ENCODE data around the gene RPN1.
A peak's percentile ranks its signal among the peaks of the same experiment; 100 is the strongest.
"Not testable (repeated sequence)": the region's sequence is repeated elsewhere in the genome, so short reads cannot be mapped to it uniquely, and the experiment has no call there.

The RPN1 gene

DNA sequence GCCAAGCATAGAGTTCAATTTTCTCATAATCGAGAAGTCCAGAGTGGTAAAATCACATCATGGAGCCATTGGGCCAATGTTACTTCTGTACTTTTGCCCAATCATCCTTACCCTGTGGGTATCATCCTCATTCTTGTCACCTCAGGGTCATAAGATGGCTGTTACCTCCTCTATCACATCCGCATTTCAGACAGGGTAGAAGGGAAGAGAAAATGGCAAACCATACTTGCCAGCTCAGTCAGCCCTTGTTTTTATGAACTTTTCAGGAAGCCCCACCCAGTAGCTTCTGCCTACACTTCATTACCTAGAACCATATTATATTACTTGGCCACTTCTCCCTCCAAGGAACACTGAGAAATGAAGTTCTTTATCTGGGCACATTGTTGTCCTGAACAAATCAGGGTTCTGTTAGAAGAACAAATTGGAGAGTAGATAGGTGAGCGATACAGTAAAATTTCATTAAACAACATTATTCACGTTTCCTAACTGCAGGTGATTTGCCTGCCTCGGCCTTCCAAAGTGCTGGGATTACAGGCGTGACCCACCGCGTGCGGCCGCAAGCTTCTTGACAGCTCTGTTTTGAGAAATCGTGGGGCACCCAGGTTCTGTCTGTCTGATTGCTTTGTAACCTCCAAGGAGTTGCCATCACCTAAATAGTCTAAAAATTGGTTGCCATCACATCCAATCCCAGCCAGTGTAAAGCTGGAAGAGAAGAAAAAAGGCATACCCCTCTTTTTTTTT is 34.5 kb upstream of the RPN1 start:
- TF ChIP-seq, protein P1, sequence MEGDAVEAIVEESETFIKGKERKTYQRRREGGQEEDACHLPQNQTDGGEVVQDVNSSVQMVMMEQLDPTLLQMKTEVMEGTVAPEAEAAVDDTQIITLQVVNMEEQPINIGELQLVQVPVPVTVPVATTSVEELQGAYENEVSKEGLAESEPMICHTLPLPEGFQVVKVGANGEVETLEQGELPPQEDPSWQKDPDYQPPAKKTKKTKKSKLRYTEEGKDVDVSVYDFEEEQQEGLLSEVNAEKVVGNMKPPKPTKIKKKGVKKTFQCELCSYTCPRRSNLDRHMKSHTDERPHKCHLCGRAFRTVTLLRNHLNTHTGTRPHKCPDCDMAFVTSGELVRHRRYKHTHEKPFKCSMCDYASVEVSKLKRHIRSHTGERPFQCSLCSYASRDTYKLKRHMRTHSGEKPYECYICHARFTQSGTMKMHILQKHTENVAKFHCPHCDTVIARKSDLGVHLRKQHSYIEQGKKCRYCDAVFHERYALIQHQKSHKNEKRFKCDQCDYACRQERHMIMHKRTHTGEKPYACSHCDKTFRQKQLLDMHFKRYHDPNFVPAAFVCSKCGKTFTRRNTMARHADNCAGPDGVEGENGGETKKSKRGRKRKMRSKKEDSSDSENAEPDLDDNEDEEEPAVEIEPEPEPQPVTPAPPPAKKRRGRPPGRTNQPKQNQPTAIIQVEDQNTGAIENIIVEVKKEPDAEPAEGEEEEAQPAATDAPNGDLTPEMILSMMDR (IDR thresholded peaks at IDR 0.05; ENCODE audit: low read length, missing control alignments): no peak
- DNase-seq (ENCODE audit: low read depth): no peak
- H3K4me3 ChIP-seq (replicated peaks; ENCODE audit: low read depth, low read length): no peak overlapping the region

DNA sequence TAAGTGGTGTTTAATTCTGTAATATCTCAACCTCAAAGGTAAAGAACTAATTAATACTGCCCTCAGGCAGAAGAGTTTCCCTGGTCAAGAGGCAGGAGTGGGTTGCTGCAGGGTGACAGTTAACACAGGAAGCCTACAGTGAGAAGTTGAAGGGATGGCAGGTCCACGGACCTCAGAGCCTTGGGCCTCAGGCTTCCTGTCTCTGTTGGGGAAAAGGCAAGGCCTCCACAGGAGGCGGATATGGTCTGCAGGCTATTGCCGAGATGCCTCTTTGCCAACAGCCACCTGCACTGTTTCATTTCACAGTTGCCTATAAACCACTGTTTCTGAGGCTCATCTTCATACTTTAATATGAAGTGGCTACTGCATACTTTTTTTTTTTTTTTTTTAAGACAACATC is 33.3 kb upstream of the RPN1 start:
- no peak overlapping the region for H3K4me3 ChIP-seq (replicated peaks; ENCODE audit: low read depth, low read length)
- DNase-seq (ENCODE audit: low read depth): no peak
- TF ChIP-seq, protein P1 (IDR thresholded peaks at IDR 0.05; ENCODE audit: low read length, missing control alignments): no peak

DNA sequence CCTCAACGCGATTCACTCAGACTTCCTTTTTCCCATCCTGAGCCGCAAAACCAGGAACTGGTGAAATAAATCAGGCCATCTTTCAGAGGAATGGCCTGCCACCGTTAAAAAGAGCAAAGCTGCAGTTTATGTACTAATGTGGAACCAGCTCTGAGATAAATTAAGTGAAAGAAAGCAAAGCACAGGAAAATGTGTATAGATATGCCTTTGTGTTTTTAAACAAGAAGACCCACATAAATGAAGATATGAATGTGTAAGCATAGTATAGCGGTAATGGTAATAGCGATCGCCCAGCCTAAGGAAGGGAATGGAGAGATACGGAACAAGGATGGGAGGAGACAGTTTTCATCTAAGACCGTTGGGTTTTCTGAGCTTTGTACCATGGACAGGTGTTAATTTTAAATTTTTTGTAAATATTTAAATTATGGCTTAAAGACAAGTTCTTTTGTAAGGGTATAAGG is 30.8 kb upstream of the RPN1 start:
- no peak for DNase-seq (ENCODE audit: low read depth)
- peak overlapping the region; percentile 77 for H3K4me3 ChIP-seq (replicated peaks; ENCODE audit: low read depth, low read length)
- TF ChIP-seq, protein P1 (IDR thresholded peaks at IDR 0.05; ENCODE audit: low read length, missing control alignments): no peak

DNA sequence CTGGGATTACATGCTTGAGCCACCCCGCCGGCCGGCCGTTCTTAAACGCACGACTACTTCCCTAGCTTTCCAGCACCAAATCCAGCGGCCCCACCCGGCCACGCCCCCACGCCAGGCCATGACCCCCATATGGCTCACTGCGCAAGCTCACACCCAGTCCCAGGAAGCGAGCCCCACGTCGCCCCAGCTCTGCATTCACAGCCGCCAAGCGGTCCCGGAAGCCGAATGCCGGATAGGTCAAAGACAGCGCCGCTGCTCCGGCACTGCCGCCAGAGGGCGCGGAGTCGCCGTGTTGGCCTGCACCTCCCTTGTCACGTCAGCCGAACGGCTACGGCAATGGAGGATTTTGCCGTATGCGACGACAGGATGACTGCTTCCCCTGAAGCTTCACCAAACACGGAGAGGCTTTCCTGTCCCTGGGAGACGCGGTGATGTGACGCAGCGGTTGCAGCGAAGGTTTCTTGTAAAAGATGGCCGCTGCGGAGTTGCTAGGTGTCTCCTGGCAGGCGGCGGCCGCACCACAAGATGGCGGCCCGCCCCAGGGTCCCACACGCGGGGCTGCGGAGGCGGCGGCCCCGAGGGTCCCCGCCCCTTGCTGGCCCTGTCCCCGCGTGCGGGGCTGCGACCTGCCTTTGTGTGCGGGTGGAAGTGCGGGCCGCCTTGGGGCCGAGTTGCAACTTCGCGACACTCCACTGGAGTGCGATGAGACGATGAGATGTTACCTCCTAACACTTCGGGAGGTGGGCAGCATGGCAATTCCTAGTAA is 30.2 kb upstream of the RPN1 start:
- peak overlapping the region; percentile 77 for H3K4me3 ChIP-seq (replicated peaks; ENCODE audit: low read depth, low read length)
- TF ChIP-seq, protein P1 (IDR thresholded peaks at IDR 0.05; ENCODE audit: low read length, missing control alignments): peak; percentile 99
- DNase-seq (ENCODE audit: low read depth): peak; percentile 98

DNA sequence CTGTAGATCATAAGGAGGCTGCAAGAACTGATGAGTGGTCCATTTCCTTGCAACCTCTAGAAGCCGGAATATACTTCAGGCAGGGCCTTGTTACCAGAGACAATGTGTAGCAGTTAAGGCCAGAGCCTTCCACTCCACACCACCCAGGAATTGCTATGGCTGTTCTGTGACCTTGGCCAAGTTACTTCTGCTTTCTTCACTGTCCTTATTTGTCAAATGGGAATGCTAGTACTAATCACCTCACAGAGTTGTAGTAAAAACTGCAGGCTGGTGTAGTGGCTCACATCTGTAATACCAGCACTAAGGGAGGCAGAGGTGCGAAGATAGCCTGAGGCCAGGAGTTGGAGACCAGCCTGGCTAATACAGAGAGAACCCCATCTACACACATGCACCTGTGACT is 28.7 kb upstream of the RPN1 start:
- TF ChIP-seq, protein P1 (IDR thresholded peaks at IDR 0.05; ENCODE audit: low read length, missing control alignments): no peak
- DNase-seq (ENCODE audit: low read depth): no peak
- H3K4me3 ChIP-seq (replicated peaks; ENCODE audit: low read depth, low read length): no peak overlapping the region

DNA sequence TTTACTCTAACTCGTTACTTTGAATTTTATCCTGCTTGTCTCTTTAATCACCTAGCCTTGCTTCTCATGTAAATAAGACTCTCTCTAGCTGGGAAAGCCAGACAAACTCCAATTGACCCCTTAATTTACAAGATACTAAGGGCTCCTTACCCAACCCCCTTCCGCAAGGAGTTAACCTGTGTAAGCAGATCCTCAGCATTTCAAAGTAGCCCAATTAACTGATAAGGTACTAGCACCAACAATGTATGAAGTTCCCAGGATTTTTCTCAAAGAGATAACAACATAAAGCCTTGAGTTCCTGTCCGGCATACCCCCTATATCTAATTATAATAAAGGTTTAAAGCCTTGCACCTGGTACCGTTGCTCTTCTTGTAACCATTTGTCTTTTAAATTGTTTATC is 25.2 kb upstream of the RPN1 start:
- DNase-seq (ENCODE audit: low read depth); H3K4me3 ChIP-seq (replicated peaks; ENCODE audit: low read depth, low read length): not testable (repeated sequence)

DNA sequence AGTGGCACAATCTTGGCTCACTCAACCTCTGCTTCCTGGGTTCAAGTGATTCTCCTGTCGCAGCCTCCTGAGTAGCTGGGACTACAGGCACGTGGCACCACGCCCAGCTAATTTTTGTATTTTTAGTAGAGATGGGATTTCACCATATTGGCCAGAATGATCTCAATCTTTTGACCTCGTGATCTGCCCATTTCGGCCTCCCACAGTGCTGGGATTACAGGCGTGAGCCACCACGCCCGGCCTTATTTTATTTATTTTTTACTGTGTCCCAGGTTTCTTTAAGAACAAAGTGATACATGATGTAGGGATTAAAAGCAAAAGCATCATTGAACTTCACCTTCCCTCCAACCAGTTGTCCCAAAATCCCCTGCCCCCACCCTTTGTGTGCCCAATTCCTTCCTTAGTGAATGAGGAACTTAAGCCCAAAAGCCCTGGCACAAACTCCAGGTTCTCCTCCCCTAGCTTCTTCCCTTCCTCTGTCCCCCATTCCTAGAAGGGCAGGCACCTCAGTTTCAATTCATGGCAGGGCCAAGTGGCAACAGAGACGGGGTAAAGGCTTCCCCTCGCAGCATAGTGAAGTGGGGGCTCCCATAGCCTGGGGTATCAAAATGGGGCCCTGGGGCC is 23.7 kb upstream of the RPN1 start:
- DNase-seq (ENCODE audit: low read depth): no peak
- no peak overlapping the region for H3K4me3 ChIP-seq (replicated peaks; ENCODE audit: low read depth, low read length)
- TF ChIP-seq, protein P1 (IDR thresholded peaks at IDR 0.05; ENCODE audit: low read length, missing control alignments): no peak
